ENCODE data around the gene RAB42.
"Not testable (repeated sequence)": the region's sequence is repeated elsewhere in the genome, so short reads cannot be mapped to it uniquely, and the experiment has no call there.

RAB42 gene

GRCh38 chr1:28586585-28587391 is 5.3 kb upstream of the RAB42 start:
- not testable (repeated sequence) for H3K36me3 ChIP-seq (ENCODE audit: control insufficient read depth, insufficient read depth, low read length); H3K27ac ChIP-seq (ENCODE audit: low read depth, low read length, severe bottlenecking); H3K4me3 ChIP-seq (ENCODE audit: extremely low read depth, insufficient read depth, low read length, poor library complexity, severe bottlenecking); H3K9me3 ChIP-seq (ENCODE audit: control insufficient read depth, low read length); H3K4me1 ChIP-seq (ENCODE audit: control insufficient read depth, insufficient read depth, low read length, poor library complexity, severe bottlenecking)
- WGBS, 2 experiments (ENCODE audit: insufficient coverage in 2 of 2) = 96 to 98% methylated on average over 10 to 14 of the region's 19 CpGs

GRCh38 chr1:28592321-28593071 is 431 bp downstream of the RAB42 start:
- peaks cover 3% of the 10 kb centered on the region for H3K4me1 ChIP-seq (ENCODE audit: control insufficient read depth, insufficient read depth, low read length, poor library complexity, severe bottlenecking)
- 6 to 8% methylated on average over 49 to 62 of the region's 81 CpGs for WGBS, 2 experiments (ENCODE audit: insufficient coverage in 2 of 2)
- no peaks in the 10 kb centered on the region for H3K36me3 ChIP-seq (ENCODE audit: control insufficient read depth, insufficient read depth, low read length)
- peak overlapping the region; percentile 40 for H3K4me3 ChIP-seq (ENCODE audit: extremely low read depth, insufficient read depth, low read length, poor library complexity, severe bottlenecking)
- no peaks in the 10 kb centered on the region for H3K9me3 ChIP-seq (ENCODE audit: control insufficient read depth, low read length)
- no peak overlapping the region for H3K27ac ChIP-seq (ENCODE audit: low read depth, low read length, severe bottlenecking)

GRCh38 chr1:28593988-28594356 is 1.9 kb downstream of the RAB42 start:
- H3K9me3 ChIP-seq (ENCODE audit: control insufficient read depth, low read length); H3K4me1 ChIP-seq (ENCODE audit: control insufficient read depth, insufficient read depth, low read length, poor library complexity, severe bottlenecking); H3K27ac ChIP-seq (ENCODE audit: low read depth, low read length, severe bottlenecking); H3K36me3 ChIP-seq (ENCODE audit: control insufficient read depth, insufficient read depth, low read length); H3K4me3 ChIP-seq (ENCODE audit: extremely low read depth, insufficient read depth, low read length, poor library complexity, severe bottlenecking): not testable (repeated sequence)
- 82 to 95% methylated on average over 2 to 3 of the region's 3 CpGs for WGBS, 2 experiments (ENCODE audit: insufficient coverage in 2 of 2)

GRCh38 chr1:28594686-28595411 is 2.8 kb downstream of the RAB42 start:
- not testable (repeated sequence) for H3K9me3 ChIP-seq (ENCODE audit: control insufficient read depth, low read length); H3K4me3 ChIP-seq (ENCODE audit: extremely low read depth, insufficient read depth, low read length, poor library complexity, severe bottlenecking); H3K4me1 ChIP-seq (ENCODE audit: control insufficient read depth, insufficient read depth, low read length, poor library complexity, severe bottlenecking); H3K36me3 ChIP-seq (ENCODE audit: control insufficient read depth, insufficient read depth, low read length); H3K27ac ChIP-seq (ENCODE audit: low read depth, low read length, severe bottlenecking)
- 59 to 77% methylated on average over 4 to 5 of the region's 7 CpGs for WGBS, 2 experiments (ENCODE audit: insufficient coverage in 2 of 2)

GRCh38 chr1:28595412-28596191 is 3.5 kb downstream of the RAB42 start:
- Histone ChIP-seq H3K36me3 (ENCODE audit: control insufficient read depth, insufficient read depth, low read length) (no peaks in the 10 kb centered on the region), H3K4me3 (ENCODE audit: extremely low read depth, insufficient read depth, low read length, poor library complexity, severe bottlenecking) (no peak overlapping the region), H3K4me1 (ENCODE audit: control insufficient read depth, insufficient read depth, low read length, poor library complexity, severe bottlenecking) (peaks cover 6% of the 10 kb centered on the region), H3K9me3 (ENCODE audit: control insufficient read depth, low read length) (no peaks in the 10 kb centered on the region), H3K27ac (ENCODE audit: low read depth, low read length, severe bottlenecking) (no peak overlapping the region)
- 88% methylated on average over 7 to 8 of the region's 10 CpGs for WGBS, 2 experiments (ENCODE audit: insufficient coverage in 2 of 2)

- H3K4me1 ChIP-seq (ENCODE audit: control insufficient read depth, insufficient read depth, low read length, poor library complexity, severe bottlenecking); H3K4me3 ChIP-seq (ENCODE audit: extremely low read depth, insufficient read depth, low read length, poor library complexity, severe bottlenecking); H3K27ac ChIP-seq (ENCODE audit: low read depth, low read length, severe bottlenecking); H3K36me3 ChIP-seq (ENCODE audit: control insufficient read depth, insufficient read depth, low read length); H3K9me3 ChIP-seq (ENCODE audit: control insufficient read depth, low read length): not testable (repeated sequence)
- WGBS, 2 experiments (ENCODE audit: insufficient coverage in 2 of 2) = 90 to 100% methylated on average over 5 to 6 of the region's 11 CpGs
Measured at GRCh38 chr1:28596276-28596675, 4.2 kb downstream of the RAB42 start.

- 68 to 89% methylated on average over 3 of the region's 3 CpGs for WGBS, 2 experiments (ENCODE audit: insufficient coverage in 2 of 2)
- H3K36me3 ChIP-seq (ENCODE audit: control insufficient read depth, insufficient read depth, low read length) = peaks cover 29% of the 10 kb centered on the region
Measured at GRCh38 chr1:28601696-28602095, 9.6 kb downstream of the RAB42 start.

GRCh38 chr1:28602536-28603439 is 10.7 kb downstream of the RAB42 start:
- Histone ChIP-seq H3K27ac (ENCODE audit: low read depth, low read length, severe bottlenecking) (no peak overlapping the region), H3K4me1 (ENCODE audit: control insufficient read depth, insufficient read depth, low read length, poor library complexity, severe bottlenecking) (peaks cover 12% of the 10 kb centered on the region), H3K4me3 (ENCODE audit: extremely low read depth, insufficient read depth, low read length, poor library complexity, severe bottlenecking) (no peak overlapping the region), H3K9me3 (ENCODE audit: control insufficient read depth, low read length) (no peaks in the 10 kb centered on the region), H3K36me3 (ENCODE audit: control insufficient read depth, insufficient read depth, low read length) (peaks cover 37% of the 10 kb centered on the region)
- WGBS, 2 experiments (ENCODE audit: insufficient coverage in 2 of 2) = 68 to 75% methylated on average over 9 to 11 of the region's 15 CpGs

More at GRCh38 chr1:28601696-28602095, 9.6 kb downstream of the RAB42 start:
- Histone ChIP-seq H3K27ac (ENCODE audit: low read depth, low read length, severe bottlenecking) (no peak overlapping the region), H3K9me3 (ENCODE audit: control insufficient read depth, low read length) (no peaks in the 10 kb centered on the region), H3K4me3 (ENCODE audit: extremely low read depth, insufficient read depth, low read length, poor library complexity, severe bottlenecking) (no peak overlapping the region), H3K4me1 (ENCODE audit: control insufficient read depth, insufficient read depth, low read length, poor library complexity, severe bottlenecking) (peaks cover 12% of the 10 kb centered on the region)

- H3K4me1 ChIP-seq (ENCODE audit: control insufficient read depth, insufficient read depth, low read length, poor library complexity, severe bottlenecking) = peaks cover 9% of the 10 kb centered on the region
- no peak overlapping the region for H3K4me3 ChIP-seq (ENCODE audit: extremely low read depth, insufficient read depth, low read length, poor library complexity, severe bottlenecking)
- peaks cover 39% of the 10 kb centered on the region for H3K36me3 ChIP-seq (ENCODE audit: control insufficient read depth, insufficient read depth, low read length)
- 84 to 98% methylated on average over 5 of the region's 5 CpGs for WGBS, 2 experiments (ENCODE audit: insufficient coverage in 2 of 2)
- H3K9me3 ChIP-seq (ENCODE audit: control insufficient read depth, low read length) = no peaks in the 10 kb centered on the region
- H3K27ac ChIP-seq (ENCODE audit: low read depth, low read length, severe bottlenecking) = no peak overlapping the region
Measured at GRCh38 chr1:28604411-28604810, 12.3 kb downstream of the RAB42 start.
